Fibroblast of villous mesenchyme (primary cell): ENCODE results near the gene TTC28. TPM values are rescaled to one million over a fixed set of nuclear protein-coding genes. Genes with fewer than 3 reads are reported as not detected.
"Not testable (repeated sequence)": the region's sequence is repeated elsewhere in the genome, so short reads cannot be mapped to it uniquely, and the experiment has no call there.

Experiments used
- DNase-seq: peaks from one replicate; pipeline ENCODE4 v3.0.0-alpha.2; 2010; ENCODE audit warnings: low read depth
- H3K4me3 ChIP-seq: 2 replicates; pipeline ENCODE4 v1.5.1; 2011; ENCODE audit warnings: low read depth, mild to moderate bottlenecking, low read length
- CTCF ChIP-seq: IDR thresholded peaks from 2 replicates; pipeline ENCODE4 v1.5.1; 2012; ENCODE audit warnings: low read depth, mild to moderate bottlenecking, low read length; ENCODE audit not compliant: insufficient read depth
- total RNA-seq: library from RNA; depleted of rRNA; stranded (reverse); fragments of >200 nt; gene quantifications from 2 replicates; pipeline ENCODE4 v1.2.3, GENCODE V29; 2012

Gene TTC28
- total RNA-seq, 1 donor = 23.3 TPM

DNA sequence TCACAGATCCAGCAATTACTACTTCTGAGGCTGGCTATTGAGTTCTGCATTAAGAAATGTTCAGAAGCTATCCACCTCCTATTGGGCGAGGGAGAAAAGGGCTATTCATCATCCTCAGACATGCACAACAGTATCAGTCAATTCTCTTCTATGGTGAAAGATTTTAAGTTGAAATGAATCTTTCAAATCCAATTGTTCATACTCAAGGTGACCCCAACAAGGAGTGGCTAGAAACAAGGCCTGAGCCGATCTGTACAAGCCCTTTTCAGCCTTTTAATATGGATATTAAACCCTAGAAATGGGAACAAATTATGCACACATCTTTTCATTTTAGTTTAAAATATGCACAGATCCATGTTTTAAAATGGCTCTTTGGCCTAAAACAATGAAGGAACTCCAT, 457.1 kb downstream of the TTC28 start:
- no peak for TF ChIP-seq CTCF
- no peak for DNase-seq
- H3K4me3 ChIP-seq = no peak overlapping the region

GRCh38 chr22:28222052-28222451, 457.6 kb downstream of the TTC28 start:
- no peak for DNase-seq
- H3K4me3 ChIP-seq = no peak overlapping the region
- no peak for TF ChIP-seq CTCF

- no peak for DNase-seq
- TF ChIP-seq CTCF = no peak
- no peak overlapping the region for H3K4me3 ChIP-seq
Observed at GRCh38 chr22:28220626-28221363, 458.8 kb downstream of the TTC28 start.

GRCh38 chr22:28217277-28217676, 462.4 kb downstream of the TTC28 start:
- TF ChIP-seq CTCF = no peak
- H3K4me3 ChIP-seq = no peak overlapping the region
- no peak for DNase-seq

- H3K4me3 ChIP-seq, DNase-seq: not testable (repeated sequence)
Observed at GRCh38 chr22:28214750-28215149, 464.9 kb downstream of the TTC28 start.

DNA sequence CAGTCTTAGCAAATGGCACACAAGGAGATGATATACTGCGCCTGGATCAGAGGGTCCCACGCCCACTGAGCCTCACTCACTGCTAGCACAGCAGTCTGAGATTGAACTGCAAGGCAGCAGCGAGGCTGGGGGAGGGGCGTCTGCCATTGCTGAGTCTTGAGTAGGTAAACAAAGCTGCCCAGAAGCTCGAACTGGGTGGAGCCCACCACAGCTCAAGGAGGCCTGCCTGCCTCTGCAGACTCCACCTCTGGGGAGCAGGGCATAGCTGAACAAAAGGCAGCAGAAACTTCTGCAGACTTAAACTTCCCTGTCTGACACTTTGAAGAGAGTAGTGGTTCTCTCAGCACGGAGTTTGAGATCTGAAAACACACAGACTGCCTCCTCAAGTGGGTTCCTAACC, 470.2 kb downstream of the TTC28 start:
- DNase-seq, H3K4me3 ChIP-seq: not testable (repeated sequence)

GRCh38 chr22:28208787-28209186, 470.9 kb downstream of the TTC28 start:
- DNase-seq = no peak
- H3K4me3 ChIP-seq = no peak overlapping the region
- TF ChIP-seq CTCF = no peak

- TF ChIP-seq CTCF = no peak
- DNase-seq = no peak
- H3K4me3 ChIP-seq = no peak overlapping the region
Observed at GRCh38 chr22:28208036-28208435, 471.6 kb downstream of the TTC28 start.
